GM21515 (cell line): ENCODE measurements around the gene CACNB1.

Experiments
- ATAC-seq: cut with Tn5 transposase; IDR thresholded peaks from one replicate; pipeline ENCODE4 v1.9.1; 2021; ENCODE audit not compliant: unreplicated experiment

The CACNB1 gene

GRCh38 chr17:39197380-39198185 lies at the start of gene CACNB1:
Gene CACNB1 (minus strand): TSS chr17:39197669. CDS start chr17:39197495, 174 bp downstream.
- ATAC-seq, result no peak

GRCh38 chr17:39246274-39246673 lies 48.8 kb upstream of the CACNB1 start:
- ATAC-seq, result no peak

GRCh38 chr17:39244600-39245570 lies 47.4 kb upstream of the CACNB1 start:
- no peak for ATAC-seq

- no peak for ATAC-seq
Measured at GRCh38 chr17:39244016-39244599, 46.6 kb upstream of the CACNB1 start.

GRCh38 chr17:39243155-39243554 lies 45.7 kb upstream of the CACNB1 start:
- ATAC-seq, result no peak

GRCh38 chr17:39240631-39241030 lies 43.2 kb upstream of the CACNB1 start:
- ATAC-seq, result no peak

- no peak for ATAC-seq
Measured at GRCh38 chr17:39239640-39240314, 42.3 kb upstream of the CACNB1 start.

GRCh38 chr17:39238311-39238972 lies 41.0 kb upstream of the CACNB1 start:
- no peak for ATAC-seq

GRCh38 chr17:39237586-39237985 lies 40.1 kb upstream of the CACNB1 start:
- ATAC-seq, result no peak

GRCh38 chr17:39236981-39237441 lies 39.5 kb upstream of the CACNB1 start:
- ATAC-seq, result no peak

- ATAC-seq, result no peak
Measured at GRCh38 chr17:39236450-39236927, 39.0 kb upstream of the CACNB1 start.

GRCh38 chr17:39235555-39236449 lies 38.3 kb upstream of the CACNB1 start:
- no peak for ATAC-seq

- ATAC-seq, result no peak
Measured at GRCh38 chr17:39231591-39232551, 34.4 kb upstream of the CACNB1 start.

- no peak for ATAC-seq
Measured at GRCh38 chr17:39231091-39231561, 33.7 kb upstream of the CACNB1 start.

GRCh38 chr17:39230361-39230760 lies 32.9 kb upstream of the CACNB1 start:
- no peak for ATAC-seq

- ATAC-seq, result no peak
Measured at GRCh38 chr17:39229274-39229913, 31.9 kb upstream of the CACNB1 start.

- no peak for ATAC-seq
Measured at GRCh38 chr17:39227364-39227919, 30.0 kb upstream of the CACNB1 start.
